Heart left ventricle (tissue), 16 donors: ENCODE measurements around the gene GNG10. TPM values are rescaled to one million over a fixed set of nuclear protein-coding genes. Genes with fewer than 3 reads are reported as not detected.

Experiments
- ATAC-seq, 4 donors: fragments of 200-7000 bp; cut with Tn5 transposase; one replicate each; pipeline ENCODE4 v1.9.1; 2020 to 2022; ENCODE audit warnings: moderate library complexity in 4 of 4, mild to moderate bottlenecking in 3 of 4, moderate number of reproducible peaks in 1 of 4
- DNase-seq, 5 donors: peaks; one replicate each; pipeline ENCODE4 v3.0.0-alpha.2; 2020
- H3K27ac ChIP-seq, 12 donors: fragments of 200-600 bp; sonication (generic) in 4 of 12; one replicate each; pipeline versions ENCODE4 v1.5.0 to v1.8.0; 2016 to 2022; ENCODE audit warnings: mild to moderate bottlenecking in 2 of 12
- H3K27me3 ChIP-seq, 9 donors: fragments of 200-600 bp; sonication (generic) in 2 of 9; one replicate each; pipeline versions ENCODE4 v1.5.1 to v1.8.0; 2016 to 2022; ENCODE audit warnings: mild to moderate bottlenecking in 3 of 9
- H3K36me3 ChIP-seq, 9 donors: fragments of 200-600 bp; sonication (generic) in 2 of 9; one replicate each; pipeline versions ENCODE4 v1.5.0 to v1.8.0; 2018 to 2022; ENCODE audit warnings: mild to moderate bottlenecking in 2 of 9
- H3K4me1 ChIP-seq, 12 donors: fragments of 200-600 bp; sonication (generic) in 4 of 12; one replicate each; pipeline versions ENCODE4 v1.5.0 to v1.8.0; 2016 to 2022; ENCODE audit warnings: mild to moderate bottlenecking in 3 of 12
- H3K4me3 ChIP-seq, 12 donors: fragments of 200-600 bp; sonication (generic) in 4 of 12; one replicate each; pipeline versions ENCODE4 v1.5.0 to v1.8.0; 2017 to 2022; ENCODE audit warnings: mild to moderate bottlenecking in 9 of 12, moderate library complexity in 4 of 12
- H3K9me3 ChIP-seq, 12 donors: fragments of 200-600 bp; sonication (generic) in 4 of 12; one replicate each; pipeline versions ENCODE4 v1.5.0 to v1.8.0; 2016 to 2022; ENCODE audit warnings: mild to moderate bottlenecking in 1 of 12
- POLR2A ChIP-seq, 2 donors: fragments of 450-650 bp; IDR thresholded peaks; one replicate each; pipeline ENCODE4 v1.6.1; 2017; ENCODE audit warnings: antibody characterized with exemption in 2 of 2, mild to moderate bottlenecking in 2 of 2, moderate library complexity in 2 of 2
- WGBS, 4 donors: extraction: QIAGEN DNeasy Blood & Tissue Kit in 2 of 4; methylation state at CpG; one replicate each; pipeline versions ENCODE4 v1.1.5 to v1.1.7; 2013 to 2018; 5-methylcytosine and 5-hydroxymethylcytosine counted together
- intact Hi-C, 10 donors: fragments of 100-400 bp; cut with DNase I; formaldehyde crosslinking; loops; one replicate each; pipeline versions ENCODE4 v1.11.1 to v1.14.2; 2022
- polyA plus RNA-seq, 2 donors: library from polyadenylated mRNA; stranded (reverse); fragments of 200-250 nt; gene quantifications; one replicate each; pipeline ENCODE4 v1.2.3, GENCODE V29; 2013
- total RNA-seq, 9 donors: library from RNA; depleted of rRNA in 2 of 9; stranded (reverse); fragments of >200 nt in 2 of 9; fragmentation: NEBNext Ultra II Directional in 3 of 9; extraction: Animal tissue kit (Norgen Biotek cat#: 25700) in 3 of 9; gene quantifications; one replicate each; pipeline versions ENCODE4 v1.1.0 to v1.2.4, GENCODE V29; 2016 to 2023
- TF ChIP-seq, protein P1 (sequence below), 12 donors: fragments of 200-600 bp; sonication (generic) in 4 of 12; IDR thresholded peaks; one replicate each; pipeline versions ENCODE4 v1.5.0 to v1.8.0; 2018 to 2022; ENCODE audit warnings: antibody characterized with exemption in 12 of 12, mild to moderate bottlenecking in 5 of 12
- donor health status: ischemic (EF 13 %, LVEDD 7.1; RV severe dilation, severe dysfunction).
- donor health status: healthy with polysubstance abuse.
- donor health status: DM: no; HTN: yes; CAD: no.
- donor health status: DM: no; HTN: no; CAD: no.
- donor health status: ischemic (EF 25% LVEDD 6.9; RV normal size, moderate dysfunction).
- donor health status: ischemic (EF 25% LVEDD 5.7; RV mildly dilated, moderate dysfunction).
- donor health status: healthy.
- donor health status: DM: yes; HTN: yes; CAD: no.
- donor health status: ischemic (EF 35%, LVEDD 5.7; RV mildly dilated, moderate dysfunction).
- donor health status: nonischemic (EF 11% LVEDD 7.7; RV severe dilation, severe dysfunction).
- donor health status: DM: yes; HTN: yes; CAD: no.
- donor health status: PGD.
- donor health status: ischemic (EF 29% LVEDD 5.4; RV normal size, mild dysfunction).
- donor health status: nonischemic (EF 23%, LVEDD 6.1; RV moderate dilation, normal function).

GNG10 gene
- total and polyA plus RNA-seq, 11 donors: 23.9 to 51.5 (median 31.3) TPM

DNA sequence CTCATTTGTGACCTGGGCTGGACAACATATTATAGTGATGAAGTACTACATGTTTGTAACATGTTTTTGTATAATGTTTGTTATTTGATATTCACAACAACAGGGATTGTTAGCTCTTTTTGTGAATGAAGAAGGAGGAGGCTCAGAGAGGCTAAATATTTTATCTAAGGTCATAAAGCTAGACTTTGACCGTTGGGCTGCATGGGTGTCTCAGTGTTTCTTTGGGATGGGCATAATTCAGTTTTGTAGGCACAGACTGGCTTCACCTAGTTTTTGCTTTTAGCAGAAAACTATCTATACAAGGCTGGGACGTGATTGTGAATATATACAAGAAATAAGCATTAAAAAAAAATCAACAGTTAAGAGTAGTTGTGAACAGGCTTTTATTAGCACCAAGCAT, 15.0 kb upstream of the GNG10 start:
- no peak for DNase-seq
- intact Hi-C loops: no loop called here
- WGBS, 4 donors: 81 to 92% (median 86%) methylated on average over 2 of the region's 2 CpGs
- Histone ChIP-seq H3K4me1 (peaks cover 0 to 10% (median 0%) of the 10 kb centered on the region in 12 donors), H3K27me3 (no peaks in the 10 kb centered on the region), H3K27ac (no peak overlapping the region), H3K4me3 (no peak overlapping the region), H3K36me3 (peaks cover 0 to 59% (median 49%) of the 10 kb centered on the region in 9 donors), H3K9me3 (no peaks in the 10 kb centered on the region)
- ATAC-seq: no peak
- TF ChIP-seq, protein P1, sequence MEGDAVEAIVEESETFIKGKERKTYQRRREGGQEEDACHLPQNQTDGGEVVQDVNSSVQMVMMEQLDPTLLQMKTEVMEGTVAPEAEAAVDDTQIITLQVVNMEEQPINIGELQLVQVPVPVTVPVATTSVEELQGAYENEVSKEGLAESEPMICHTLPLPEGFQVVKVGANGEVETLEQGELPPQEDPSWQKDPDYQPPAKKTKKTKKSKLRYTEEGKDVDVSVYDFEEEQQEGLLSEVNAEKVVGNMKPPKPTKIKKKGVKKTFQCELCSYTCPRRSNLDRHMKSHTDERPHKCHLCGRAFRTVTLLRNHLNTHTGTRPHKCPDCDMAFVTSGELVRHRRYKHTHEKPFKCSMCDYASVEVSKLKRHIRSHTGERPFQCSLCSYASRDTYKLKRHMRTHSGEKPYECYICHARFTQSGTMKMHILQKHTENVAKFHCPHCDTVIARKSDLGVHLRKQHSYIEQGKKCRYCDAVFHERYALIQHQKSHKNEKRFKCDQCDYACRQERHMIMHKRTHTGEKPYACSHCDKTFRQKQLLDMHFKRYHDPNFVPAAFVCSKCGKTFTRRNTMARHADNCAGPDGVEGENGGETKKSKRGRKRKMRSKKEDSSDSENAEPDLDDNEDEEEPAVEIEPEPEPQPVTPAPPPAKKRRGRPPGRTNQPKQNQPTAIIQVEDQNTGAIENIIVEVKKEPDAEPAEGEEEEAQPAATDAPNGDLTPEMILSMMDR (IDR thresholded peaks at IDR 0.05): no peak
- no peak for TF ChIP-seq POLR2A (IDR thresholded peaks at IDR 0.05)

- H3K4me1 ChIP-seq: peaks cover 0 to 10% (median 0%) of the 10 kb centered on the region in 12 donors
- H3K4me3 ChIP-seq: no peak overlapping the region
- H3K36me3 ChIP-seq: peaks cover 0 to 60% (median 51%) of the 10 kb centered on the region in 9 donors
- DNase-seq (no peak), ATAC-seq (no peak)
- WGBS, 4 donors: 85 to 89% (median 87%) methylated on average over 4 of the region's 4 CpGs
- peak overlapping the region in 1 of 12 donors; percentile 80 for H3K27ac ChIP-seq
- no peaks in the 10 kb centered on the region for H3K9me3 ChIP-seq
- no peaks in the 10 kb centered on the region for H3K27me3 ChIP-seq
- intact Hi-C loops: no loop called here
- TF ChIP-seq, protein P1 (IDR thresholded peaks at IDR 0.05): no peak
Measured at GRCh38 chr9:111648066-111648465, 13.3 kb upstream of the GNG10 start.

DNA sequence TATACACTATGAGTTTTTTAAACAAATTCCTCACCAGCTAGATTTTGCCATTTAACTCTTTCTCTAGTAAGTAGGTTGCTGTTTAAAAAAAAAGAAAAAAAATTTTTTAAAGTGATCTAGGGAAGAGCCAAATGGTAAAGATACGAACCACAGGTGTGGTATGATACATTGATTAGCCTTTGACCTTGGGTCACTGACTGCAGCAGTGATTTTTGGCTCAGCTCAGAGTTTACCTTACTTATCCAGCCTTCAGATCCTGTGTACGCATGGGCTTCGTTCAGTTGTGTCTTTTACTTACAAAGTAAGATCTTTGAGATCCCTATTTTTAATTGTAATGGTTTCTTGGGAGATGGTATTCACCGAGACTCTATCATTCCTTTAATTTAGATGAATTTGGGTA, 12.4 kb upstream of the GNG10 start:
- no peak for TF ChIP-seq POLR2A (IDR thresholded peaks at IDR 0.05)
- TF ChIP-seq, protein P1 (IDR thresholded peaks at IDR 0.05): no peak
- ATAC-seq (no peak), DNase-seq (no peak)
- peaks cover 0 to 10% (median 0%) of the 10 kb centered on the region in 12 donors for H3K4me1 ChIP-seq
- no peaks in the 10 kb centered on the region for H3K27me3 ChIP-seq
- WGBS, 4 donors: 93 to 98% (median 96%) methylated on average over 4 of the region's 4 CpGs
- H3K9me3 ChIP-seq: no peaks in the 10 kb centered on the region
- peak overlapping the region in 1 of 12 donors; percentile 80 for H3K27ac ChIP-seq
- H3K36me3 ChIP-seq: peaks cover 0 to 63% (median 58%) of the 10 kb centered on the region in 9 donors
- intact Hi-C loops: no loop called here
- H3K4me3 ChIP-seq: no peak overlapping the region

- TF ChIP-seq POLR2A (IDR thresholded peaks at IDR 0.05): no peak
- TF ChIP-seq, protein P1 (IDR thresholded peaks at IDR 0.05): no peak
- ATAC-seq (no peak), DNase-seq (no peak)
- intact Hi-C loops: no loop called here
- Histone ChIP-seq H3K9me3 (no peaks in the 10 kb centered on the region), H3K36me3 (peaks cover 0 to 28% (median 23%) of the 10 kb centered on the region in 9 donors), H3K27ac (no peak overlapping the region), H3K27me3 (no peaks in the 10 kb centered on the region), H3K4me3 (no peak overlapping the region), H3K4me1 (peaks cover 0 to 4% (median under 1%) of the 10 kb centered on the region in 12 donors)
- WGBS, 4 donors: 62 to 85% (median 70%) methylated on average over 6 of the region's 6 CpGs
Measured at GRCh38 chr9:111657051-111657450, 4.4 kb upstream of the GNG10 start.
